OCI-LY3 (cell line): ENCODE data around the gene PQBP1.

Experiments used
- H2AFZ ChIP-seq: fragments of 200-600, 300-600 bp; shearing (Covaris generic); 2 replicates; pipeline ENCODE4 v1.6.0; 2014; ENCODE audit warnings: antibody characterized with exemption, low read depth, low read length
- H3K27ac ChIP-seq: fragments of 200-600, 300-600 bp; sonication (generic); 2 replicates; pipeline ENCODE4 v1.5.1; 2014; ENCODE audit warnings: mild to moderate bottlenecking, low read length, moderate library complexity, mixed read lengths
- H3K27me3 ChIP-seq: fragments of 200-600, 300-600 bp; sonication (generic); 2 replicates; pipeline ENCODE4 v1.6.1; 2014; ENCODE audit warnings: low read depth, low read length, mixed read lengths
- H3K36me3 ChIP-seq: fragments of 200-600, 300-600 bp; sonication (generic); replicated peaks from 2 replicates; pipeline ENCODE3; 2014; ENCODE audit warnings: low read depth, low read length, mixed read lengths
- H3K4me1 ChIP-seq: fragments of 300-600, 200-600 bp; sonication (generic); 2 replicates; pipeline ENCODE4 v1.6.1; 2014; ENCODE audit warnings: low read length, mixed read lengths
- H3K4me2 ChIP-seq: fragments of 200-600, 300-600 bp; sonication (generic); 2 replicates; pipeline ENCODE4 v1.6.1; 2014; ENCODE audit warnings: low read length, mixed read lengths
- H3K4me3 ChIP-seq: fragments of 300-600, 200-600 bp; sonication (generic); 2 replicates; pipeline ENCODE4 v1.5.1; 2014; ENCODE audit warnings: antibody characterized with exemption, mild to moderate bottlenecking, low read length, moderate library complexity
- H3K79me2 ChIP-seq: fragments of 300-600, 200-600 bp; shearing (Covaris generic); 2 replicates; pipeline ENCODE4 v1.6.1; 2014; ENCODE audit warnings: mild to moderate bottlenecking, low read length, mixed read lengths
- H3K9ac ChIP-seq: fragments of 300-600, 200-600 bp; shearing (Covaris generic); 2 replicates; pipeline ENCODE4 v1.6.0; 2014; ENCODE audit warnings: mild to moderate bottlenecking, low read length, moderate library complexity
- H3K9me3 ChIP-seq: fragments of 200-600, 300-600 bp; shearing (Covaris generic); 2 replicates; pipeline ENCODE4 v1.6.1; 2014; ENCODE audit warnings: low read length, mixed read lengths; ENCODE audit not compliant: insufficient read depth
- H4K20me1 ChIP-seq: fragments of 200-600, 300-600 bp; sonication (generic); 2 replicates; pipeline ENCODE4 v1.6.1; 2016; ENCODE audit warnings: low read length, mixed read lengths; ENCODE audit not compliant: insufficient read depth
- CTCF ChIP-seq: fragments of 200-600, 300-600 bp; sonication (generic); IDR thresholded peaks from 2 replicates; pipeline ENCODE4 v1.5.1; 2014; ENCODE audit warnings: antibody characterized with exemption, low read length, low read depth
- EZH2phosphoT487 ChIP-seq: fragments of 200-600 bp; shearing (Covaris generic); IDR thresholded peaks from 2 replicates; pipeline ENCODE4 v1.6.1; 2018; ENCODE audit warnings: antibody characterized with exemption, mixed run types, low read depth

Gene PQBP1

GRCh38 chrX:48897157-48897624 lies 539 bp upstream of the PQBP1 start:
- H2AFZ ChIP-seq = peak overlapping the region; percentile 29; the same call in 1 of the 2 replicates
- H4K20me1 ChIP-seq = peaks cover 6% of the 10 kb centered on the region; the same call in 1 of the 2 replicates
- H3K9me3 ChIP-seq = no peaks in the 10 kb centered on the region
- TF ChIP-seq CTCF (no peak), EZH2phosphoT487 (no peak)
- H3K79me2 ChIP-seq = peaks cover 53% of the 10 kb centered on the region
- H3K4me1 ChIP-seq = peaks cover 14% of the 10 kb centered on the region
- H3K4me3 ChIP-seq = peak overlapping the region; percentile 100
- peak overlapping the region; percentile 97 for H3K27ac ChIP-seq
- H3K36me3 ChIP-seq = peaks cover 17% of the 10 kb centered on the region
- peak overlapping the region; percentile 94 for H3K9ac ChIP-seq
- H3K27me3 ChIP-seq = no peaks in the 10 kb centered on the region
- peak overlapping the region; percentile 95 for H3K4me2 ChIP-seq

GRCh38 chrX:48899078-48899410 lies 1.3 kb downstream of the PQBP1 start:
- Histone ChIP-seq H3K36me3 (peaks cover 19% of the 10 kb centered on the region), H3K9ac (peak overlapping the region; percentile 89; the same call in 1 of the 2 replicates), H2AFZ (no peak overlapping the region), H3K27me3 (no peaks in the 10 kb centered on the region), H3K27ac (peak overlapping the region; percentile 97), H3K79me2 (peaks cover 53% of the 10 kb centered on the region), H3K4me3 (peak overlapping the region; percentile 100), H4K20me1 (peaks cover 6% of the 10 kb centered on the region; the same call in 1 of the 2 replicates), H3K4me2 (peak overlapping the region; percentile 96), H3K4me1 (peaks cover 14% of the 10 kb centered on the region), H3K9me3 (no peaks in the 10 kb centered on the region)
- no peak for TF ChIP-seq CTCF
- no peak for TF ChIP-seq EZH2phosphoT487

GRCh38 chrX:48901069-48901468 lies 3.3 kb downstream of the PQBP1 start:
- H4K20me1 ChIP-seq = peaks cover 6% of the 10 kb centered on the region; the same call in 1 of the 2 replicates
- H3K4me3 ChIP-seq = no peak overlapping the region
- H3K4me1 ChIP-seq = peaks cover 14% of the 10 kb centered on the region
- H3K9ac ChIP-seq = no peak overlapping the region
- peaks cover 40% of the 10 kb centered on the region for H3K79me2 ChIP-seq
- peaks cover 19% of the 10 kb centered on the region for H3K36me3 ChIP-seq
- no peaks in the 10 kb centered on the region for H3K9me3 ChIP-seq
- H2AFZ ChIP-seq = no peak overlapping the region
- no peak overlapping the region for H3K4me2 ChIP-seq
- no peak overlapping the region for H3K27ac ChIP-seq
- no peak for TF ChIP-seq EZH2phosphoT487
- no peak for TF ChIP-seq CTCF
- no peaks in the 10 kb centered on the region for H3K27me3 ChIP-seq

GRCh38 chrX:48902135-48902534 lies 4.4 kb downstream of the PQBP1 start:
- peaks cover 30% of the 10 kb centered on the region for H3K79me2 ChIP-seq
- no peak overlapping the region for H3K4me2 ChIP-seq
- TF ChIP-seq CTCF = no peak
- TF ChIP-seq EZH2phosphoT487 = no peak
- peaks cover 21% of the 10 kb centered on the region for H3K36me3 ChIP-seq
- no peaks in the 10 kb centered on the region for H4K20me1 ChIP-seq
- no peak overlapping the region for H3K9ac ChIP-seq
- H3K27ac ChIP-seq = no peak overlapping the region
- H3K4me1 ChIP-seq = peaks cover 8% of the 10 kb centered on the region
- H3K4me3 ChIP-seq = no peak overlapping the region
- no peak overlapping the region for H2AFZ ChIP-seq
- no peaks in the 10 kb centered on the region for H3K9me3 ChIP-seq
- no peaks in the 10 kb centered on the region for H3K27me3 ChIP-seq
